Activated T-helper 9 cell treated with anti-CD3 and anti-CD28 coated beads, Interleukin-2, amount 50 U/mL, for 16 hours (primary cell): ENCODE results near the gene STXBP1.
A peak's percentile ranks its signal among the peaks of the same experiment; 100 is the strongest.
"Not testable (repeated sequence)": the region's sequence is repeated elsewhere in the genome, so short reads cannot be mapped to it uniquely, and the experiment has no call there.

Experiments
- DNase-seq: peaks from one replicate; pipeline ENCODE4 v3.0.0-alpha.2; 2020; ENCODE audit warnings: low read depth

STXBP1 gene

DNA sequence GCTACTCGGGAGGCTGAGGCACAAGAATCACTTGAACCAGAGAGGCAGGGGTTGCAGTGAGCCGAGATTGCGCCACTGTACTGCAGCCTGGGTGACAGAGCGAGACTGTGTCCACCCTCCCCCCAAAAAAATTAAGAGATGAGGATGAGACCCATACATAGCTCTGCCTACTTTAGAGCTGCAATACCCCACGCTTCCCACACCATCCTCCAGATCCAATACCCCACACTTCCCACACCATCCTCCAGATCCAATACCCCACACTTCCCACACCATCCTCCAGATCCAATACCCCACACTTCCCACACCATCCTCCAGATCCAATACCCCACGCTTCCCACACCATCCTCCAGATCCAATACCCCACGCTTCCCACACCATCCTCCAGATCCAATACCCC is 34.9 kb upstream of the STXBP1 start:
- not testable (repeated sequence) for DNase-seq

DNA sequence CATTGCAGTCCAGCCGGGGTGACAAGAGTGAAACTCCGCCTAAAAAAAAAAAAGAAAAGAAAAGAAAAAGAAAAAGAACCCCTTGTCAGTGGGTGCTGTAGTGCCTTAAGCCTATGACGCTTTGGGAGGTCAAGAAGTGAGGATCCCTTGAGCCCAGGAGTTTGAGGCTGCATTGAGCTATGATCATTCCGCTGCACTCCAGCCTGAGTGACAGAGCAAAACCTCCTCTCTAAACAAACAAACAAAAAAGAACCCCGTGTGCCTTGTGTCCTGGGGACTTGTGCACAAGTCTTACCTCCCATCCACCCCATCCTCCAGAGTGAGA is 33.5 kb upstream of the STXBP1 start:
- DNase-seq, result no peak

DNA sequence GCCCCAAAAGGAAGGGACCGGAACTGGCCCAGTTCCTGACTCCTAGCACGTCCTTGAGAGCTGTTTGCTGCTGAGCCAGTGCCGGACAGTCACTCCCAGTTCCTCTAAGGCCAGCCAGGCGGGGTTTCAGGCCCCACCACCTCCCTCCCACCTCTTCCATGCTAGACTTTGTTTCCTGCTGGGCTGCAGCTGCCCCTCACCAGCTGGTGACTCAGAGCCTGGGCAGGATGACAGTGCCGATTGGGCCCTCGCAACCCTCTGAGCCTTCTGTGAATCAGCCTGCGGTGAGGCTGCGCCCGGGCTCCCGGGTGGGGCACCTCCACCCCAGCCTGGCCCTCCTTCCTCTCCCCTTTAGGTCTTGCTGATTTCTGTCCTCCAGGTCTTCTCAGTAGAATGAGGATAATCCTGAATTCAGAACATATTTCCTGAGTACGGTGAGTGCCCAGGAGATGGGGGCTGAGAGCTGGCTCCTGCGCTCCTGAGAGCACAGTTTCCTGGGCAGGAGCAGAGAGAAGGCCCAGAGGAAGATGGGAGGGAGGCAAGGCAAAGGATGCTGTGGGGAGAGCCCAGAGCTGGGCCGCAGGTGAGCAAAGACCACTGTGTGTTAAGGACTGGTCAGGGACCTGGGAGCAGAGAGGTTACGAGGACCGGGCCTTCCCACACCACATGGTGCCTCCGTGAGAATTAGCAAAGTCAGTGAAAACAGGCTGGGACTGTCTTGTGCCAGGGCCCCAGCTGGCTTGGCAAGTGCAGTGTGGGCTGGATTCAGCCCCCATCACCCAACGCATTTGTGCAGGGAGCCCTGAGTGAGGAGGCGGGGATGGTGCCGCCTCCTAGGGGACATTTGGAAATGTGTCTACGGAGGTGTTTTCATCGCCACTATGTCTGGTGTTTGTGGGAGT is 32.9 kb upstream of the STXBP1 start:
- peak; percentile 70 for DNase-seq

DNA sequence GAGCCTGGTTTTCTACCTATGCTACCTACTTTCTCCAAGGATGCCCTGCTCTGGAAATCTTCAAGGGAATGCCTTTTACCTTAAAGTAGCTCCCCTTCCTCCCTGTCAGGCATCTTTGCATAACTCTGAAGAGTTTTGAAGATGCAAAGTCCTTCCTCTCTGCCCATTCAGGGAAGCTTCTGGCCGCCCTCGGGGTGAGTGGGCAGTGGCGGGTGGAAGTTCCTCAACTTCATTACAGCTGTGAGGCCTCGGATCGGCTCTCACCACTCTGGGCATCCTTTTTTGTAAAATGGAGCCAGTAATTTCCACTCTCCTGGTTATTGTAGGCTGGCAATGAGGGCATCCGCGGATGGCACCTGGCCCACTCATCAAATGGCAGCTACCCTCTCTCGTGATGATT is 31.7 kb upstream of the STXBP1 start:
- DNase-seq, result no peak

DNA sequence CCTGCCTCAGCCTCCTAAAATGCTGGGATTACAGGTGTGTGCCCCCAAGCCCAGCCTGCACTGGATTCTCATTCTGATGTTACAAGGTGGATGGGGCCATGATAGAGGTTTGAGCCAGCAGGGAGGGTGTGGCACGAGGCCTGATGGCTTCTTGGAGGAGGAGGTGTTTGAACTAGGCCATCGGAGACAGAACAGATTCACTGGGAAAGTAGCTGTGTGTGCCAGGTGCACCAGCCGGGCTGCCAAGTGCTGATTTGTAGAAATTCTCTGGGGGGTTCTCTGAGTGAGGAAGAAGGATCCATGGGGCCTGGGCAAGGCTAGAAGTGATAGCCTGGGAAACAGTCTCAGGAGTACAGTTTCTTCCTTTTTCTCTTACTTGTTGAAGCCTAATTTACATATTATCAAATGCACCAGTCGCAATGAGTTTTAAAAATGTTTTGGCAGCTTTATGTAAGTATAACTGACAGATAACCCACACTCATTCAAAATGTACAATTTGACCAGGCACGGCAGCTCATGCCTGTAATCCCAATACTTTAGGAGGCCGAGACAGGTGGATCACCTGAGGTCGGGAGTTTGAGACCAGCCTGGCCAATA is 31.1 kb upstream of the STXBP1 start:
- DNase-seq, result no peak

DNA sequence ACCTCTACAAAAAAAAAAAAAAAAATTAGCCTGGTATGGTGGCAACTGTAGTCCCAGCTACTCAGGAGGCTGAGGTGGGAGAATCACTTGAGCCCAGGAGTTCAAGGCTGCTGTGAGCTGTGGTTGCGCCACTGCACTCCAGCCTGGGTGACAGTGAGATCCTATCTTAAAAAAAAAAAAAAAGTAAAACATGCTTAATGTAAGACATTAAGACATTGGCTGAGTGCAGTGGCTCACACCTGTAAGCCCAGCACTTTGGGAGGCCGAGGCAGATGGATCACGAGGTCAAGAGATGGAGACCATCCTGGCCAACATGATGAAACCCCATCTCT is 27.6 kb upstream of the STXBP1 start:
- DNase-seq, result not testable (repeated sequence)

DNA sequence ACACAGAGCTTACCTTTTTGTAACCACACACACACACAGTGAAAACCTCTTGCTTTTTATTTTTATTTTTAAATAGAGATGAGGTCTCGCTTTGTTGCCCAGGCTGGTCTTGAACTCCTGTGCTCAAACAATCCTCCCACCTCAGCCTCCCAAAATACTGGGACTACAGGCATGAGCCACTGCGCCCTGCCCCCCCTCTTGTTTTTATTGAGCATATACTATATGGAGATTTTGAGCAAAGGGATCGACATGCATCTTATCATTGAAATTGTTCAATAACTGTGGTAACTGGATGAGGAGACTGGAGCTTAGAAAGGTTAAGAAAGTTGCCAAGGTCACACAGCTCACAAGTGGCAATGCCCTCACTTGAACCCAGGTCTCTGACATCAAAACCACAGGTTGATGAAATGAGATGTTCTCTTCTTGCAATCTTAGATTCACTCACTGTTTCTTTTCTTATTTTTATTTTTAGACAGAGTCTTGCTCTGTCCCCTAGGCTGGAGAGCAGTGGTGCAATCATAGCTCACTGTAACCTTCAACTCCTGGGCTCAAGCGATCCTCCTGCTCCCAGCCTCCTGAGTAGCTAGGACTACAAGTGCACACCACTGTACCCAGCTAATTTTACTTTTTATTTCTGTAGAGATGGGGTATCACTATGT is 26.8 kb upstream of the STXBP1 start:
- no peak for DNase-seq

GRCh38 chr9:127586096-127586495 is 26.0 kb upstream of the STXBP1 start:
- no peak for DNase-seq

DNA sequence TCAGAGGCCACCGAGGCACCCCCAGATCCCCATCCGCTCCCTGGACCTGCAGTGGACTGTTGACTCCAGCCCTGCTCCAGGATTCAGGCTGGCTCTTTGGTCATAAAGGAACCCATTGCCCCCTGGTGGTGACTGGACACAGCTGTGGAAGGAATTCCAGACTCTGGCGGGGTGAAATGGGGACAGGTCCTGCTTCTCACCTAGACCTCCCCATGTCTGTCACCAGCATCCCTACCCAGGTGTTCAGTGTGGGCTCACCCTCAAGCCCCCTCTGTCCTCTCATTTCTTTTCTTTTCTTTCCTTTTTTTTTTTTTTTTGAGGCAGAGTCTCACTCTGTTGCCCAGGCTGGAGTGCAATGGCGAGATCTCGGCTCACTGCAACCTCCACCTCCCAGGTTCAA is 25.5 kb upstream of the STXBP1 start:
- DNase-seq, result peak; percentile 43

DNA sequence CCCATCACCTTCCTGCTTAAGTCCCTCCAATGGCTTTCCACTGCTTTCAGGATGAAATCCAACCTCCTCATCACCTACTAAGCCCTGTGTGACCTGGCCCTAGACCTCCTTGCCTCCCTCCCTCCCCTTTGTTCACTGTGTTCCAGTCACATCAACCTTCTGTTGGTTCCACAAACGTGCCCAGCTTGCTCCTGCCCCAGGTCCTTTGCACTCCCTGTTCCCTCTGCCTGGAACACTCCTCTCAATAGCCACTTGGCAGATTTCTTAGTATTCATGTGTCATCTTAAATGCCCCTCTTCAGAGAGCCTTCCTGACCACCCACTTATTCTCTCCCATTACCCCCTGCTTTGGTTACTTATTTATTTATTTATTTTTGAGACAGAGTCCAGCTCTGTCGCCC is 24.1 kb upstream of the STXBP1 start:
- no peak for DNase-seq

DNA sequence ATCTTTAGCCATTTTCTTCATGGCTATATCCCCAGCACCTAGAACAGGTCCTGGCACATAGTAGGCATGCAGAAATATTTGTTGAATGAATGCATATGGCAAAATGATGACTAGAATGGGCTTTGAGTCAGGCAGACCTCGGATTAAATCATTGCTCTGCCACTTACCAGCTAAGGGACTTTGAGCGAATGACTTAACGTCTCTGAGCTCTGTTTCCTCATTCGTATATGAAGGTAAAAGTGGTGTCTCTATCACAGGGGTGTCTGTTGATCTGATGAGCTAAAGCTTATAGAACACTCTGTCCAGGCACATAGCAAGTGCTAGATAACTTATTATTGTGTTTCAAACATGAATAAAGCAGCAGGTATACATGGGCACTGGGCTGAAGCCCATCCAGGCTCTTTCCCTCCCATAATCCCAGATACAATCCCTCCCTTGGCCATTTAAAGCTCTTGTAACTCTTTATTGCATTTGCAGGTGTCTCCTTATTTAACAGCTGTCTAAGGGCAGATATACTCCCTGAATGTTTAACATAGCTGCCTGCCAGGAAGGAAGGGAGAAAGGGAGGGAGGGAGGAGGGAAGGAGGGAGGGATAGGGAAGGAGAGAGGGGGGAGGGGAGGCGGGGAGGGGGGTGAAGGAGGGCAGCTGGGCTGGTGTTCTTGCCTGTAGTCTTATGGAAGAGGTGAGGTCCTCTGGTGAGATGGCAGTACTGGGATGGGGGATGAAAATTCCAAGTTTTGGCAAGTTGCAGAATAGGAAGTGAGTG is 23.2 kb upstream of the STXBP1 start:
- DNase-seq, result no peak

- no peak for DNase-seq
Measured at GRCh38 chr9:127589955-127590370, 22.1 kb upstream of the STXBP1 start.

GRCh38 chr9:127595611-127596010 is 16.5 kb upstream of the STXBP1 start:
- no peak for DNase-seq

DNA sequence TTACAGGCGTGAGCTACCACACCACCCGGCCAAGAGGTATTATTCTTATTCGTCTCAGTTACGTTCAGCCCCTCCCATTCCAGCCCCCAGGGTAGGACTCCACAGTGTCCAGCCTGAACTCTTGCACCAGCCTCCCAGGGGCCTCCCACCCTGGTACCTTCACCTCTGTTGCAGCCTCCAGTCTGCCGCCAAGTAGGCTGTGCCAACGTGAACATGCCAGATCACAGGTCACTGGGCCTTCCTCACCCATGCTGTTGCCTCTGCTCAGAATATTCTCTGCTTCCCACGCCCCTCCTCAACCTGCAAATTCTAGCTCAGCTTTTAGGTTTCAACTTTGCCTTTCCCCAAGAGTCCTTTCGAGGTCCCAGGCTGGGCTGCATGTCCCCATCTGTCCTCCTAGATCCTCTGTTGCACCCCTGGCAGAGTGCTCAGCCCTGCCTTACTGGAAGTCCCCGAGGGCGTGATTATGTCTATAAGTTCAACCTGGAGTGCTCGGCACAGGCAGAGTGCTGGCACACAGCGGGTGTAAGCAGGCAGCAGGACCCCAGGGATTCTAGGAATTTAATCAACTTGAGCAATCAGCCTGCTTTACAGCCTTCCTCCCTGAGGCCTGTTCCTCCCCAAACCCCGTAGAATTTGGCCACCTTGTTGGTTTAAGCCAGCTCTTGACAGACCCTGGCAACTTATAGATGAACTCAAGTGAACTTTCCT is 13.1 kb upstream of the STXBP1 start:
- DNase-seq, result no peak

GRCh38 chr9:127599550-127599891 is 12.6 kb upstream of the STXBP1 start:
- DNase-seq, result no peak

DNA sequence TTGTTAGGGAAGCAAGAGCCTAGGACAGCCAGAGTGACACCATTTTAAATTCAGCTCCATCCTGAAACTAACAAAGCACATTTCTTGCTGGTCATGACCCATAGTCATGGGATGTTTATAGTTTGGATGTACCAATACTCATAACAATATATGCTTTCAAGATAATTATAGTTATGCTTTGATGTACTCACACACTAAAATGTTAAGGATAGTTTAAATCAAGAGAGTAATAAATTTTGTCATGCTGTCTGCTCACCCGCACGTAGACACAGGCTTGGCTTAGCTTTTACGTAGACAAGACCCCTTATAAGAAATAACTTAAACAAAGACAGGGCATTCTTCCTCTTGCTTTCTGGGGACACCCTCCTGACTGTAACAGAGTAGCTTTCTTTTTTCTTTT is 8.9 kb upstream of the STXBP1 start:
- DNase-seq, result no peak

DNA sequence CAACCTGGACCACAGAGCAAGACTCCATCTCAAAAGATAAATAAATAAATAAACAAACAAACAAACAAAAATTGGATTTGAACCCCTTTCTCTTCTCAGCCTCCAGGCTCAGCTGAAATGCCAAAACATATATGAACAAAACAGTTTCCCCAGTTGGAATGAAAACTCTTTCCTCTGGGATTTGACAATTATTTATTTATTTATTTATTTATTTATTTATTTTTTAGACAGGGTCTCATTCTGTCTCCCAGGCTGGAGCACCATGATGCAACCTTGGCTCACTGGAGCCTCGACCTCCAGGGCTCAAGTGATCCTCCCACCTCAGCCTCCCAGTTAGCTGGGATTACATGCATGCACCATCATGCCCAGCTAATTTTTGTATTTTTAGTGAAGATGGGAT is 6.0 kb upstream of the STXBP1 start:
- no peak for DNase-seq

- peak; percentile 73 for DNase-seq
Measured at GRCh38 chr9:127608104-127608966, 3.7 kb upstream of the STXBP1 start.

DNA sequence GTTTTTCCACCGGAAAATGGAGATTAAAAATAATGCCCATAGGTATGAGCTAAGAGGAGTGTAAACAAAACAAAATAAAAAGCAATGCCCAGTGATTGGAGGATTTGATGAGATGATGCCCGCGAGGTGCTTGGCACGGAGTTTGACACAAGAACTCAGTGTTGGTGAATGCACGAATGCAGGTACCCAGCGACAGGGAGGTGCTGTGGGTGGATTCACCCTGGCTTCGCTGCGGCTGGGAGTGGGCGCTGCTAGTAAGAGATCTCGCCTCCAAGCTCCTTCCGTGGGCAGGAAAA is 526 bp upstream of the STXBP1 start:
- DNase-seq, result no peak

DNA sequence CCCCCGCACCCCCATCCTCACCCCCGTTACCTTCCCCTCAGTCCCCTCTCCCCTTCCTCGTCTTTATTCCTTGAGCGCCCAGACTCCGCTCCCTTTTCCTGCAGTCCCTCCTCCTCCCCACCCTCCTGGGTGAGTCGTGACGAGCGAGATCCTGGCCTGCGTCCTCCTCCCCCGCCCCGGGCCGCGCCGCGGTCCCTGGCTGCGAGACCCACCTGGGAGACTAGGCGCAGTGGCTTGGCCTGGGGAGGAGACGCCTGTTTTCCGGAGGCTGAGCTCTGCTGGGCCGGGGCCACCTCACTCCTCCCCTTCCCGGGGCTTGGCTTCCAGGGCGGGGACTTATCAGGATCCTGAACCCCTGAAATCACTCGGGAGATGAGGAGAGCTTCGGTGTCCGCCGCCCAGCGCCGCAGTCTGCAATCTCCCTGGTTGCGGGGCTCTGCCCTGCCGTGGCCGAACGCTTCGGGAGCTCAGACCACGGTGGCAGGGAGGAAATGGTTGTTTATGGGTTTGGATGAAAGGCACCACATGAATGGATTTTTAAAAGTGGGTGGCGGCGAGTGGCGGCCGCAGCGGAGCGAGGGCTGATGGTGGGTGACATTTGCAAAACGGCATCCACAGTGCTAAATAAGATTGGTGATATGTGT is 984 bp downstream of the STXBP1 start:
- peak; percentile 9 for DNase-seq

DNA sequence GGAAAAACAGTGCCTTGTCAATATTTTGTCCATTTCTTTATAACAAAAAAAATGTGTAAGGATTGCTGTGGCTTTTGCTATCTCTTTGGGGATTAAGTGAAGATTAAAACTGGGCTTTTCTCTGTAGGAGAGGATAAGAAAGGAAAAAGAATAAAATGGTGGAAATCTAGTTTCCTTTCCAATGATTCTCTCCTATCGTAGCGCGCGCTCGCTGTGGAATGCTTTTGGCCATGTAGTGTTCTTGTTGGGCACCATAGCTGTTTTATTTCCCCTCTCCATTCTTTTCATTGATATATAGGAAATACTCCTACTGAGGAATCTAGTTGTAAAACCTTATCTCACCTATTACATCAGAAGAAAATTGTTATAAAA is 1.5 kb downstream of the STXBP1 start:
- no peak for DNase-seq
